DOHH2 (cell line): ENCODE data around the gene C10orf105.

Experiments
- H3F3A ChIP-seq: fragments of 200-600 bp; sonication (generic), shearing (Covaris generic); 2 replicates; pipeline ENCODE4 v1.6.0; 2016; ENCODE audit warnings: antibody characterized with exemption, mild to moderate bottlenecking; ENCODE audit not compliant: control insufficient read depth, insufficient read depth
- H3K27ac ChIP-seq: fragments of 200-600 bp; sonication (generic); 2 replicates; pipeline ENCODE4 v1.5.1; 2014; ENCODE audit warnings: low read depth, mild to moderate bottlenecking, low read length, moderate library complexity
- H3K27me3 ChIP-seq: fragments of 200-600 bp; sonication (generic); 2 replicates; pipeline ENCODE4 v1.6.1; 2014; ENCODE audit warnings: mild to moderate bottlenecking, low read length, mixed read lengths; ENCODE audit not compliant: control insufficient read depth
- H3K36me3 ChIP-seq: fragments of 200-600 bp; sonication (generic); 2 replicates; pipeline ENCODE4 v1.6.1; 2014; ENCODE audit warnings: mild to moderate bottlenecking, low read length, moderate library complexity, mixed read lengths; ENCODE audit not compliant: control insufficient read depth
- H3K4me1 ChIP-seq: fragments of 200-600 bp; sonication (generic); 2 replicates; pipeline ENCODE4 v1.6.1; 2014; ENCODE audit warnings: mild to moderate bottlenecking, low read length, mixed read lengths; ENCODE audit not compliant: control insufficient read depth
- H3K4me2 ChIP-seq: fragments of 200-600 bp; sonication (generic); 2 replicates; pipeline ENCODE4 v1.6.0; 2014; ENCODE audit warnings: mild to moderate bottlenecking, low read length, moderate library complexity
- H3K4me3 ChIP-seq: fragments of 200-600 bp; sonication (generic); 2 replicates; pipeline ENCODE4 v1.5.1; 2014; ENCODE audit warnings: mild to moderate bottlenecking, low read length, mixed read lengths
- H3K79me2 ChIP-seq: fragments of 200-600 bp; sonication (generic); 2 replicates; pipeline ENCODE4 v1.6.1; 2014; ENCODE audit warnings: mild to moderate bottlenecking, low read length, mixed read lengths; ENCODE audit not compliant: control insufficient read depth
- H3K9me2 ChIP-seq: fragments of 200-600 bp; sonication (generic); replicated peaks from 2 replicates; pipeline ENCODE4 v1.6.1; 2014; ENCODE audit warnings: mild to moderate bottlenecking, low read length, mixed read lengths; ENCODE audit not compliant: control insufficient read depth
- H3K9me3 ChIP-seq: fragments of 200-600 bp; sonication (generic); 2 replicates; pipeline ENCODE4 v1.6.1; 2014; ENCODE audit warnings: antibody characterized with exemption, low read length, mixed read lengths; ENCODE audit not compliant: control insufficient read depth, insufficient read depth
- H4K20me1 ChIP-seq: fragments of 200-600 bp; sonication (generic); 2 replicates; pipeline ENCODE4 v1.6.0; 2014; ENCODE audit warnings: low read depth, mild to moderate bottlenecking, antibody characterized with exemption, low read length, moderate library complexity; ENCODE audit not compliant: control insufficient read depth, insufficient read depth
- CTCF ChIP-seq: fragments of 200-600 bp; sonication (generic); IDR thresholded peaks from one replicate; pipeline ENCODE4 v1.5.1; 2014; ENCODE audit warnings: antibody characterized with exemption, mild to moderate bottlenecking, low read depth, low read length; ENCODE audit not compliant: poor library complexity, severe bottlenecking
- EZH2phosphoT487 ChIP-seq: fragments of 200-600 bp; sonication (generic); IDR thresholded peaks from 2 replicates; pipeline ENCODE4 v1.6.1; 2017; ENCODE audit warnings: borderline replicate concordance, mild to moderate bottlenecking, antibody characterized with exemption, low read length, moderate library complexity, mixed read lengths

Gene C10orf105

GRCh38 chr10:71715860-71716259, 3.7 kb downstream of the C10orf105 start:
- H3K27ac ChIP-seq = no peak overlapping the region
- H4K20me1 ChIP-seq = no peaks in the 10 kb centered on the region
- H3K4me1 ChIP-seq = peaks cover 14% of the 10 kb centered on the region
- H3K36me3 ChIP-seq = no peaks in the 10 kb centered on the region
- H3K79me2 ChIP-seq = no peaks in the 10 kb centered on the region
- H3K4me3 ChIP-seq = no peak overlapping the region
- no peak overlapping the region for H3K4me2 ChIP-seq
- TF ChIP-seq CTCF (no peak), EZH2phosphoT487 (no peak)
- H3K27me3 ChIP-seq = 0 out of 2 replicates have a peak, but pooled peaks cover 1% of the 10 kb centered on the region
- H3K9me3 ChIP-seq = no peaks in the 10 kb centered on the region
- H3F3A ChIP-seq = no peaks in the 10 kb centered on the region
- H3K9me2 ChIP-seq = no peaks in the 10 kb centered on the region

DNA sequence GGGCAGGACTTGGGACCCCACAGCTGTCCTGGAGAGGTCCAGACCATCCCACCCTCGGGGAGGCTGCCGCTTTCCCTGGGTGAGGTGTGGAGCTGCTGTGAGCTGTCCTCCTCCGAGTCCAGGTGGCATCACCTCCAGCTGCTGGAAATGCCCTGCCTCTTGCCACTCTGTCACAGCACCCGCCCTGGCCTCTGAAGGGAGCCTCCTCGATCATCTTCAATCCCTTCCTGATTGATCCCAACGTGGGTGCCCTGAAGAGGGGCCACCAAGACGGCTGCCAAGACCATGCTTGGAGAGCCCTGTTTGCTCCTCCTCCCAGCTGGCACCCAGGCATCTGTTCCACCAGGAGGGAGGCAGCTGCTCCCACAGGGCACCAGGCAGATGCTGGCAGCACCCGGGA, 4.6 kb downstream of the C10orf105 start:
- H3K4me1 ChIP-seq = peaks cover 14% of the 10 kb centered on the region
- no peak overlapping the region for H3K27ac ChIP-seq
- no peaks in the 10 kb centered on the region for H3K27me3 ChIP-seq

DNA sequence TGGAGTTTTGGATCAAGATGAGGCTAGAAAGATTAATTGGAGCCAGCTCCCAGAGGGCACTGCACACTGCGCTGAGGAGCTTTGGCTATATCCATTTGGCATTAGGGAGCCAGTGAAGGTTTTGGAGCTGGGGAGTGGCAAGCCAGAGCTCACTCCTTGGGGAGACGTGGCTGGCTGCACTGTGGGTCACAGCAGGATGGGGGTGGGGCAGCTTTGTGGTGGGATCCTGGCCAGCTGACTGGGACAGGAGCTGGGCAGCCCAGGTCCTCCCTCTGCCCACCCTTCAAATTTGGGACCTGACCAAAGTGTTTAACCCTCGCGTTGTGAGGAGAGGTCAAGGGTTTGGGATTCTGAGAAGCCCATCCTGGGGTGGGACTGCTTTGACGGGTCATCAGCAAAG, 5.0 kb downstream of the C10orf105 start:
- Histone ChIP-seq H3K27me3 (no peaks in the 10 kb centered on the region), H3K27ac (no peak overlapping the region), H3K9me3 (no peaks in the 10 kb centered on the region), H3K36me3 (no peaks in the 10 kb centered on the region), H3K79me2 (no peaks in the 10 kb centered on the region), H3F3A (no peaks in the 10 kb centered on the region), H3K4me3 (no peak overlapping the region), H4K20me1 (no peaks in the 10 kb centered on the region), H3K9me2 (no peaks in the 10 kb centered on the region), H3K4me2 (no peak overlapping the region), H3K4me1 (peaks cover 14% of the 10 kb centered on the region)
- TF ChIP-seq EZH2phosphoT487 = no peak
- no peak for TF ChIP-seq CTCF

More for the DNA sequence above, 4.6 kb downstream of the C10orf105 start:
- H3K9me3 ChIP-seq = no peaks in the 10 kb centered on the region
- no peak overlapping the region for H3K4me3 ChIP-seq
- no peaks in the 10 kb centered on the region for H3K36me3 ChIP-seq
- TF ChIP-seq EZH2phosphoT487 (no peak), CTCF (no peak)
- H3K9me2 ChIP-seq = no peaks in the 10 kb centered on the region
- H4K20me1 ChIP-seq = no peaks in the 10 kb centered on the region
- H3K4me2 ChIP-seq = no peak overlapping the region
- no peaks in the 10 kb centered on the region for H3F3A ChIP-seq
- no peaks in the 10 kb centered on the region for H3K79me2 ChIP-seq

DNA sequence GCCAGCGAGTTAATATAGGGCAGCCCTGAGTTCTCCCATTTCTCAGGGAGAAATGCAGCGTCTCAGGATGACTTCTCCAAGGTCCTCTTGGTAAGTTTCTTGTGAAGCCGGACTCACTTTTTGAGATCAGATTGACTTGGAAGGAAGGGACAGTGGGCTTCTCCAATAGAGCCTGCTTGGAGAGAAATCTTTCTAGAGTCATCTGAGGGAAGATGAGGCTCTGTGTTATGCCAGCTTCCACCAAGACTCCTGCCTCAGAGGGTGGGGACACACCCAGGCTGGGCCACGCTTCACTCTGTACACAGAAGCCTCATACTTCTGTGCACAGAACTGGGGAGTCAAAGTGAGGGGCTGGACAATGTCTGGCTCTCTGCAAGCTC, 5.6 kb downstream of the C10orf105 start:
- Histone ChIP-seq H3K4me3 (no peak overlapping the region), H3K9me2 (no peaks in the 10 kb centered on the region), H3K27me3 (no peaks in the 10 kb centered on the region), H3K27ac (no peak overlapping the region), H3K36me3 (no peaks in the 10 kb centered on the region), H3K4me1 (peaks cover 14% of the 10 kb centered on the region), H3K9me3 (no peaks in the 10 kb centered on the region), H4K20me1 (no peaks in the 10 kb centered on the region), H3K79me2 (no peaks in the 10 kb centered on the region), H3K4me2 (no peak overlapping the region), H3F3A (no peaks in the 10 kb centered on the region)
- TF ChIP-seq CTCF (no peak), EZH2phosphoT487 (no peak)
